Endothelial cell of umbilical vein (primary cell): ENCODE results near the gene PODXL2. TPM values are rescaled to one million over a fixed set of nuclear protein-coding genes. Genes with fewer than 3 reads are reported as not detected.

Experiments used
- BruUV-seq: library from RNA; stranded (reverse); fragments of 400-500 nt; replicated peaks from 2 replicates; lab custom pipeline; 2021; lab: Mats Ljungman, UMichigan
- CTCF ChIA-PET: fragments of 300-600, 350-600 bp; sonication (Branson Sonifier 250); formaldehyde crosslinking; loops from one replicate; lab custom pipeline; 2021; ENCODE audit warnings: antibody characterized with exemption, inconsistent platforms; lab: Charles Lee
- POLR2A ChIA-PET: fragments of 300-600, 350-600 bp; sonication (Branson Sonifier 250); formaldehyde crosslinking; loops from one replicate; lab custom pipeline; 2021; ENCODE audit warnings: antibody characterized with exemption, inconsistent platforms; lab: Charles Lee
- DNase-seq: peaks from one replicate; pipeline ENCODE4 v3.0.0-alpha.2; 2011; ENCODE audit warnings: low read depth, low spot score
- FAIRE-seq: peaks from 2 replicates; lab custom pipeline; 2011; peaks lifted over from hg19 to GRCh38; lab: Jason Lieb, UNC
- H2AFZ ChIP-seq: 2 replicates; pipeline ENCODE4 v1.6.0; 2012; ENCODE audit warnings: low read depth, low read length, control low read depth, inconsistent platforms
- H3K27ac ChIP-seq: 2 replicates; pipeline ENCODE4 v1.5.1; 2011; ENCODE audit warnings: low read depth, mild to moderate bottlenecking, control low read depth, low read length, moderate library complexity; ENCODE audit not compliant: insufficient read depth
- H3K27me3 ChIP-seq, 2 experiments: 2 replicates each; pipeline versions ENCODE4 v1.6.0 to v1.6.1; 2011; ENCODE audit warnings: low read length in 2 of 2, mixed read lengths in 1 of 2; ENCODE audit not compliant: control insufficient read depth in 2 of 2, insufficient read depth in 2 of 2
- H3K36me3 ChIP-seq, 2 experiments: 2 replicates in 1 of 2; 3 replicates in 1 of 2; pipeline ENCODE4 v1.5.1; 2011; ENCODE audit warnings: low read length in 2 of 2, mild to moderate bottlenecking in 1 of 2, moderate library complexity in 1 of 2; ENCODE audit not compliant: control insufficient read depth in 2 of 2, insufficient read depth in 2 of 2; ENCODE audit errors: extremely low read depth in 1 of 2
- H3K4me1 ChIP-seq: 3 replicates; pipeline ENCODE4 v1.5.1; 2011; ENCODE audit warnings: mild to moderate bottlenecking, low read length; ENCODE audit not compliant: control insufficient read depth, insufficient read depth; ENCODE audit errors: extremely low read depth
- H3K4me2 ChIP-seq: 2 replicates; pipeline ENCODE4 v1.6.1; 2011; ENCODE audit warnings: low read length, control low read depth, mixed read lengths; ENCODE audit not compliant: insufficient read depth
- H3K4me3 ChIP-seq, 3 experiments: fragments of 200-600 bp in 1 of 3; sonication (generic), shearing (Covaris generic) in 1 of 3; replicated peaks in 1 of 3; 2 replicates each; pipeline ENCODE4 v1.5.1; 2011 to 2016; ENCODE audit warnings: control low read depth in 3 of 3, low read length in 3 of 3, mild to moderate bottlenecking in 2 of 3, inconsistent platforms in 1 of 3, low read depth in 1 of 3, moderate library complexity in 1 of 3; ENCODE audit not compliant: insufficient read depth in 1 of 3
- H3K79me2 ChIP-seq: 2 replicates; pipeline ENCODE4 v1.6.0; 2012; ENCODE audit warnings: low read length, inconsistent platforms; ENCODE audit not compliant: control insufficient read depth, insufficient read depth
- H3K9ac ChIP-seq: replicated peaks from 2 replicates; pipeline ENCODE3; 2011; ENCODE audit warnings: low read length, control low read depth; ENCODE audit not compliant: insufficient read depth; ENCODE audit errors: extremely low read depth
- H3K9me1 ChIP-seq: replicated peaks from 3 replicates; pipeline ENCODE4 v1.6.0; 2011; ENCODE audit warnings: mild to moderate bottlenecking, low read length; ENCODE audit not compliant: control insufficient read depth, insufficient read depth; ENCODE audit errors: extremely low read depth
- H3K9me3 ChIP-seq: replicated peaks from 2 replicates; pipeline ENCODE4 v1.5.1; 2012; ENCODE audit warnings: low read length, inconsistent platforms; ENCODE audit not compliant: control insufficient read depth, insufficient read depth
- H4K20me1 ChIP-seq: replicated peaks from 2 replicates; pipeline ENCODE3; 2011; ENCODE audit warnings: mild to moderate bottlenecking, low read length; ENCODE audit not compliant: control insufficient read depth, insufficient read depth; ENCODE audit errors: extremely low read depth
- EZH2 ChIP-seq: IDR thresholded peaks from 2 replicates; pipeline ENCODE4 v1.6.1; 2012; ENCODE audit warnings: borderline replicate concordance, low read depth, mild to moderate bottlenecking, moderate library complexity, low read length, inconsistent platforms; ENCODE audit not compliant: severe bottlenecking
- FOS ChIP-seq: IDR thresholded peaks from 2 replicates; pipeline ENCODE4 v1.6.1; 2011; ENCODE audit warnings: mild to moderate bottlenecking, low read length, moderate library complexity, borderline replicate concordance; ENCODE audit not compliant: insufficient read depth
- GATA2 ChIP-seq: IDR thresholded peaks from 2 replicates; pipeline ENCODE4 v1.7.0; 2011; ENCODE audit warnings: low read depth, mild to moderate bottlenecking, moderate library complexity, mixed read lengths, low read length; ENCODE audit not compliant: insufficient read length, insufficient read depth
- JUN ChIP-seq: IDR thresholded peaks from 2 replicates; pipeline ENCODE4 v1.6.1; 2011; ENCODE audit warnings: borderline replicate concordance, low read depth; ENCODE audit not compliant: insufficient read length, insufficient read depth
- MYC ChIP-seq: IDR thresholded peaks from one replicate; pipeline ENCODE4 v1.6.1; 2011; ENCODE audit warnings: mild to moderate bottlenecking, low read depth, low read length
- POLR2A ChIP-seq: IDR thresholded peaks from 2 replicates; pipeline ENCODE4 v1.6.1; 2012; ENCODE audit warnings: low read depth, mild to moderate bottlenecking, control low read depth, low read length
- POLR2AphosphoS5 ChIP-seq: IDR thresholded peaks from 2 replicates; pipeline ENCODE4 v1.6.1; 2012; ENCODE audit warnings: low read depth, mild to moderate bottlenecking, control low read depth, low read length, moderate library complexity; ENCODE audit not compliant: insufficient read depth
- dilution Hi-C: fragments of 300-500 bp; cut with MboI; formaldehyde crosslinking; loops from one replicate; pipeline ENCODE4 v1.15.0; 2019; ENCODE audit warnings: low sequenced_read_pairs; ENCODE audit not compliant: extremely low pct_ligation_motif_present
- intact Hi-C: fragments of 100-400 bp; cut with micrococcal nuclease; formaldehyde crosslinking; loops from one replicate; pipeline ENCODE4 v1.10.0; 2022
- polyA plus RNA-seq, 4 experiments: library from polyadenylated mRNA; depleted of rRNA in 3 of 4; stranded (reverse) in 3 of 4; unstranded in 1 of 4; fragments of >200 nt; gene quantifications; 2 replicates each; pipeline versions ENCODE4 v1.2.1 to v1.2.3, GENCODE V29; 2011 to 2012; ENCODE audit warnings: missing spikeins in 1 of 4
- total RNA-seq: library from RNA; stranded (reverse); gene quantifications from 2 replicates; pipeline ENCODE4 v1.2.3, GENCODE V29; 2021
- TF ChIP-seq, protein P1 (sequence below), 2 donors: IDR thresholded peaks; 1 replicate in 1 of 2; 2 replicates in 1 of 2; pipeline ENCODE4 v1.5.1; 2011; ENCODE audit warnings: low read length in 2 of 2, mild to moderate bottlenecking in 2 of 2, moderate library complexity in 2 of 2, control low read depth in 1 of 2, inconsistent platforms in 1 of 2, low read depth in 1 of 2; ENCODE audit not compliant: insufficient read depth in 1 of 2; ENCODE audit errors: extremely low read depth in 1 of 2
- TF ChIP-seq, protein P2 (sequence below): IDR thresholded peaks from 2 replicates; pipeline ENCODE4 v1.6.1; 2011; ENCODE audit not compliant: insufficient read depth, insufficient read length

The PODXL2 gene
- total and polyA plus RNA-seq, 2 donors (not counting 3 experiments of a cell fraction or from before 2014, with no cell fraction given): 5.5 to 6.5 TPM

DNA sequence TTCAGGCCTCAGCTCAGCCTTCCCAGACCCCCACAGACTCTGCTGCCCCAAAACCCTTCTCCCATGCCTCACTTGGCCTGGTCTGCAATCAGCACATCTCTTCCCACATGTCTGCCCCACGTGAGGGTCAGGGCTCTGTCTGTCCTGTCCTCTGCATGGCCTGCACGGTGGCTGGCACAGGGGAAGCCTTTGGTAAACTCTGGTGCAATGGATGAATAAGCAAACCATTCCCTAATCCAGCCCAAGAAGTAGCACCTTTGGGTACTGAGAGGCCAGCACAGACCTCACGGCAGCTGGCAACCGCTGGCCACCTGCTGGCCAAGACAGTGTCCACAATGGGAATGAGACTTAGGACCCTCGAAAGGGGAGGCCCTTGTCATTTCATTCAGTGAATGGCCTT lies 71.4 kb downstream of the PODXL2 start:
- no peak overlapping the region for H3K9ac ChIP-seq
- H3K4me3 ChIP-seq: no peak overlapping the region
- H3K79me2 ChIP-seq: peaks cover 1% of the 10 kb centered on the region
- peaks cover 19% of the 10 kb centered on the region for H3K4me1 ChIP-seq
- no TSS peak for BruUV-seq
- H3K27me3 ChIP-seq: no peaks in the 10 kb centered on the region
- no peaks in the 10 kb centered on the region for H3K36me3 ChIP-seq
- CTCF ChIA-PET: interaction anchor here (1.0 kb wide), 1 partner anchor 258 kb away, joined by 3 read pairs; no protein-coding TSS in a partner anchor
- H3K9me1 ChIP-seq: no peaks in the 10 kb centered on the region
- no peak overlapping the region for H3K27ac ChIP-seq
- POLR2A ChIA-PET: no interaction called here
- no peaks in the 10 kb centered on the region for H3K9me3 ChIP-seq
- intact Hi-C loops (no loop called here), dilution Hi-C loops (no loop called here)
- no peaks in the 10 kb centered on the region for H4K20me1 ChIP-seq
- no peak overlapping the region for H2AFZ ChIP-seq
- DNase-seq: no peak
- no peak for FAIRE-seq
- no peak overlapping the region for H3K4me2 ChIP-seq
- TF ChIP-seq FOS: no peak
- TF ChIP-seq, protein P1, sequence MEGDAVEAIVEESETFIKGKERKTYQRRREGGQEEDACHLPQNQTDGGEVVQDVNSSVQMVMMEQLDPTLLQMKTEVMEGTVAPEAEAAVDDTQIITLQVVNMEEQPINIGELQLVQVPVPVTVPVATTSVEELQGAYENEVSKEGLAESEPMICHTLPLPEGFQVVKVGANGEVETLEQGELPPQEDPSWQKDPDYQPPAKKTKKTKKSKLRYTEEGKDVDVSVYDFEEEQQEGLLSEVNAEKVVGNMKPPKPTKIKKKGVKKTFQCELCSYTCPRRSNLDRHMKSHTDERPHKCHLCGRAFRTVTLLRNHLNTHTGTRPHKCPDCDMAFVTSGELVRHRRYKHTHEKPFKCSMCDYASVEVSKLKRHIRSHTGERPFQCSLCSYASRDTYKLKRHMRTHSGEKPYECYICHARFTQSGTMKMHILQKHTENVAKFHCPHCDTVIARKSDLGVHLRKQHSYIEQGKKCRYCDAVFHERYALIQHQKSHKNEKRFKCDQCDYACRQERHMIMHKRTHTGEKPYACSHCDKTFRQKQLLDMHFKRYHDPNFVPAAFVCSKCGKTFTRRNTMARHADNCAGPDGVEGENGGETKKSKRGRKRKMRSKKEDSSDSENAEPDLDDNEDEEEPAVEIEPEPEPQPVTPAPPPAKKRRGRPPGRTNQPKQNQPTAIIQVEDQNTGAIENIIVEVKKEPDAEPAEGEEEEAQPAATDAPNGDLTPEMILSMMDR (IDR thresholded peaks at IDR 0.05; ENCODE audit: extremely low read depth in 1 of 2, insufficient read depth in 1 of 2, low read depth in 1 of 2, low read length in 2 of 2): peak in 1 of 2 donors; percentile 11

DNA sequence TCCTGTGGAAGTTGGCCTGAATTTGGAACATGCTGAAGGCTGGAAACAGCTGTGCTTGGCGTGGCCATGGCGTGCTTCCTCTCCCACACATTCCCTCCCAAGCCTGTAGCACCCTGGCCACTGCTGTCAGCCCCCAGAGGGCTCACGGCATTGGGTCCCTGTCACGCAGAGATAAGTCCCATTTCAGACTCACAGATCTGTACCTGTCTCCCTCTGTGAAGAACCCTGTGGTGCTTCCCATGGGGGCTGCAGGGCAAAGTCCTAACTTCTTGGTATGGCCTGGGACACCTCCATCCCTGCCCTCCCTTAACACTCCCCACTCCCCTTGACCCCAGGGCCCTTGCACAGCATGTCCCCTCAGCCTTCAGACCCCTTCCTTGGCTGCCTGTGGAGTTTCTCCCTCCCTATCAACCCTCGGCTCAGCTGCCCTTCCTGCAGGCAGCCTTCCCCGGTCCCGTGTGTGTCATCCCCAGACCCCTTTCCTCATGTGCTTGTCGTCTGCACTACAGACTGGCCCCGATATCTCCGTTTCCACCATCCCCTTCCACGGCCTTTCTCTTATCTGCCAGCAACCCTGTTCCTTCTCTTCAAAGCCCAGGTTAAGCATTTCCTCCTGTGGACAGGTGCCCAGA lies 72.4 kb downstream of the PODXL2 start:
- ChIA-PET POLR2A (interaction anchor here (0.6 kb wide), 1 partner anchor 36 kb away, joined by 6 read pairs; no protein-coding TSS in a partner anchor), CTCF (interaction anchor here (0.6 kb wide), 1 partner anchor 74 kb away, joined by 3 read pairs; no protein-coding TSS in a partner anchor)
- H3K4me1 ChIP-seq: peaks cover 18% of the 10 kb centered on the region
- intact Hi-C loops (no loop called here), dilution Hi-C loops (no loop called here)
- FAIRE-seq: no peak
- H3K9ac ChIP-seq: no peak overlapping the region
- H2AFZ ChIP-seq: no peak overlapping the region
- H3K4me2 ChIP-seq: no peak overlapping the region
- H3K79me2 ChIP-seq: peaks cover 1% of the 10 kb centered on the region
- no peak overlapping the region for H3K4me3 ChIP-seq
- TF ChIP-seq JUN: no peak
- no peak for TF ChIP-seq FOS
- TF ChIP-seq POLR2AphosphoS5: no peak
- TF ChIP-seq, protein P1 (IDR thresholded peaks at IDR 0.05; ENCODE audit: extremely low read depth in 1 of 2, insufficient read depth in 1 of 2, low read depth in 1 of 2, low read length in 2 of 2): no peak
- TF ChIP-seq, protein P2, sequence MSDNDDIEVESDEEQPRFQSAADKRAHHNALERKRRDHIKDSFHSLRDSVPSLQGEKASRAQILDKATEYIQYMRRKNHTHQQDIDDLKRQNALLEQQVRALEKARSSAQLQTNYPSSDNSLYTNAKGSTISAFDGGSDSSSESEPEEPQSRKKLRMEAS: no peak
- TF ChIP-seq MYC: no peak
- TF ChIP-seq GATA2: no peak
- no peak for TF ChIP-seq EZH2
- TF ChIP-seq POLR2A: no peak
- H3K27me3 ChIP-seq: no peaks in the 10 kb centered on the region
- no peaks in the 10 kb centered on the region for H3K9me3 ChIP-seq
- peak; percentile 39 for DNase-seq
- no TSS peak for BruUV-seq
- no peaks in the 10 kb centered on the region for H3K36me3 ChIP-seq
- H4K20me1 ChIP-seq: no peaks in the 10 kb centered on the region
- no peaks in the 10 kb centered on the region for H3K9me1 ChIP-seq
- no peak overlapping the region for H3K27ac ChIP-seq
